DMS 273 (cell line): ENCODE measurements around the gene LEPROT.
A peak's percentile ranks its signal among the peaks of the same experiment; 100 is the strongest.
"Not testable (repeated sequence)": the region's sequence is repeated elsewhere in the genome, so short reads cannot be mapped to it uniquely, and the experiment has no call there.

Source experiments
- DNase-seq: peaks from one replicate; lab custom pipeline; 2025; ENCODE audit not compliant: unreplicated experiment; lab: John Stamatoyannopoulos, UW

The LEPROT gene

GRCh38 chr1:65435987-65436386, 15.5 kb downstream of the LEPROT start:
- DNase-seq = no peak

GRCh38 chr1:65437616-65438015, 17.1 kb downstream of the LEPROT start:
- DNase-seq = no peak

GRCh38 chr1:65440322-65440900, 19.9 kb downstream of the LEPROT start:
- DNase-seq = no peak

- DNase-seq = no peak
These were observed 20.4 kb downstream of the LEPROT start for GRCh38 chr1:65440915-65441314.

GRCh38 chr1:65441464-65441863, 21.0 kb downstream of the LEPROT start:
- no peak for DNase-seq

- DNase-seq = no peak
These were observed 22.0 kb downstream of the LEPROT start for GRCh38 chr1:65442442-65442841.

- DNase-seq = no peak
These were observed 23.2 kb downstream of the LEPROT start for GRCh38 chr1:65443647-65444046.

GRCh38 chr1:65444128-65444640, 23.7 kb downstream of the LEPROT start:
- no peak for DNase-seq

GRCh38 chr1:65445837-65446236, 25.4 kb downstream of the LEPROT start:
- DNase-seq = no peak

- DNase-seq = peak; percentile 17
These were observed 28.9 kb downstream of the LEPROT start for GRCh38 chr1:65449214-65449823.

GRCh38 chr1:65455678-65456077, 35.2 kb downstream of the LEPROT start:
- DNase-seq = not testable (repeated sequence)

GRCh38 chr1:65456481-65456880, 36.0 kb downstream of the LEPROT start:
- DNase-seq = no peak

GRCh38 chr1:65457868-65458267, 37.4 kb downstream of the LEPROT start:
- no peak for DNase-seq

- DNase-seq = no peak
These were observed 38.4 kb downstream of the LEPROT start for GRCh38 chr1:65458730-65459396.

- peak; percentile 46 for DNase-seq
These were observed 38.9 kb downstream of the LEPROT start for GRCh38 chr1:65459397-65459768.

- not testable (repeated sequence) for DNase-seq
These were observed 45.4 kb downstream of the LEPROT start for GRCh38 chr1:65465837-65466236.

- no peak for DNase-seq
These were observed 47.1 kb downstream of the LEPROT start for GRCh38 chr1:65467536-65467935.

GRCh38 chr1:65469126-65469888, 48.8 kb downstream of the LEPROT start:
- DNase-seq = peak; percentile 16

- peak; percentile 64 for DNase-seq
These were observed 49.4 kb downstream of the LEPROT start for GRCh38 chr1:65469889-65470340.

- DNase-seq = peak; percentile 59
These were observed 50.3 kb downstream of the LEPROT start for GRCh38 chr1:65470766-65471165.

- no peak for DNase-seq
These were observed 50.9 kb downstream of the LEPROT start for GRCh38 chr1:65471213-65471833.
